HepG2 (cell line): Measurements from ENCODE around the gene NUDT1. TPM values are rescaled to one million over a fixed set of nuclear protein-coding genes. Genes with fewer than 3 reads are reported as not detected.

Experiments used
- ATAC-seq: fragments of 200-7000 bp; cut with Tn5 transposase; 3 replicates; pipeline ENCODE4 v1.9.1; 2020; ENCODE audit warnings: mild to moderate bottlenecking, moderate library complexity
- BruUV-seq: library from RNA; stranded (reverse); fragments of 400-500 nt; replicated peaks from 2 replicates; lab custom pipeline; 2021; lab: Mats Ljungman, UMichigan
- CTCF ChIA-PET: fragments of 300-600 bp; formaldehyde crosslinking; extraction: SDS; loops from one replicate; lab custom pipeline; 2021; ENCODE audit warnings: low total read pairs, inconsistent platforms, low intra/inter-chr PET ratio; lab: Yijun Ruan, JAX
- POLR2A ChIA-PET: fragments of 350-600 bp; sonication (Branson Sonifier 250); formaldehyde crosslinking; loops from one replicate; lab custom pipeline; 2020; ENCODE audit warnings: antibody characterized with exemption, inconsistent platforms; lab: Yijun Ruan, JAX
- DNase-seq: peaks from one replicate; pipeline ENCODE4 v3.0.0-alpha.2; 2015; ENCODE audit warnings: low spot score
- FAIRE-seq: peaks from 3 replicates; lab custom pipeline; 2011; peaks lifted over from hg19 to GRCh38; lab: Jason Lieb, UNC
- H2AFZ ChIP-seq: one replicate; pipeline ENCODE4 v1.6.1; 2011; ENCODE audit warnings: low read length, inconsistent platforms
- H3K27ac ChIP-seq: fragments of 300-600 bp; 3 replicates; pipeline ENCODE4 v1.8.0; 2011; ENCODE audit warnings: mixed run types, mild to moderate bottlenecking, mixed read lengths, low read length, inconsistent platforms; ENCODE audit not compliant: insufficient read depth; ENCODE audit errors: extremely low read length
- H3K27me3 ChIP-seq, 2 experiments: fragments of 200-600 bp in 1 of 2; 2 replicates in 1 of 2; 3 replicates in 1 of 2; pipeline versions ENCODE4 v1.6.0 to v1.8.0; 2011; ENCODE audit warnings: low read length in 2 of 2, mild to moderate bottlenecking in 2 of 2, moderate library complexity in 2 of 2, inconsistent platforms in 1 of 2; ENCODE audit not compliant: insufficient read depth in 2 of 2, control insufficient read depth in 1 of 2
- H3K36me3 ChIP-seq, 2 experiments: fragments of 200-600 bp in 1 of 2; replicated peaks in 1 of 2; 2 replicates in 1 of 2; 3 replicates in 1 of 2; pipeline versions ENCODE4 v1.5.1 to v1.8.0; 2011; ENCODE audit warnings: low read length in 2 of 2, inconsistent platforms in 1 of 2; ENCODE audit not compliant: insufficient read depth in 2 of 2, control insufficient read depth in 1 of 2
- H3K4me1 ChIP-seq: 2 replicates; pipeline ENCODE4 v1.5.1; 2012; ENCODE audit warnings: low read length, inconsistent platforms; ENCODE audit not compliant: insufficient read depth
- H3K4me2 ChIP-seq: 2 replicates; pipeline ENCODE4 v1.6.0; 2011; ENCODE audit warnings: low read depth, low read length, inconsistent platforms
- H3K4me3 ChIP-seq, 3 experiments: fragments of 200-600 bp in 1 of 3; sonication (generic), shearing (Covaris generic) in 1 of 3; replicated peaks in 1 of 3; 2 replicates each; pipeline ENCODE4 v1.5.1; 2011 to 2016; ENCODE audit warnings: low read length in 3 of 3, inconsistent platforms in 2 of 3, low read depth in 2 of 3, mild to moderate bottlenecking in 2 of 3, control low read depth in 1 of 3, mixed read lengths in 1 of 3; ENCODE audit not compliant: insufficient read depth in 1 of 3
- H3K79me2 ChIP-seq: one replicate; pipeline ENCODE4 v1.6.1; 2011; ENCODE audit warnings: low read length, inconsistent platforms; ENCODE audit not compliant: insufficient read depth
- H3K9ac ChIP-seq: 2 replicates; pipeline ENCODE4 v1.6.0; 2011; ENCODE audit warnings: mild to moderate bottlenecking, low read depth, low read length, inconsistent platforms; ENCODE audit not compliant: insufficient read depth
- H3K9me3 ChIP-seq: 2 replicates; pipeline ENCODE4 v1.5.1; 2012; ENCODE audit warnings: mild to moderate bottlenecking, low read length
- H4K20me1 ChIP-seq: 2 replicates; pipeline ENCODE4 v1.6.0; 2011; ENCODE audit warnings: inconsistent platforms, mild to moderate bottlenecking, low read length, moderate library complexity; ENCODE audit not compliant: insufficient read depth
- CCAR2 ChIP-seq: fragments of 200-400 bp; formaldehyde crosslinking; optimal IDR thresholded peaks from 2 replicates; pipeline ENCODE3; 2018; ENCODE audit warnings: low read depth, mild to moderate bottlenecking, low read length, moderate library complexity
- KAT8 ChIP-seq: IDR thresholded peaks from 2 replicates; pipeline ENCODE4 v1.6.1; 2016; ENCODE audit warnings: missing genetic modification reagents, missing compliant biosample characterization
- NFIB ChIP-seq: sonication (generic); formaldehyde crosslinking; IDR thresholded peaks from 2 replicates; pipeline ENCODE4 v1.9.0; 2021; ENCODE audit warnings: missing genetic modification reagents, mild to moderate bottlenecking, borderline replicate concordance
- RFXANK ChIP-seq: IDR thresholded peaks from 2 replicates; pipeline ENCODE4 v1.6.1; 2016
- SRSF1 ChIP-seq: fragments of 200-400 bp; formaldehyde crosslinking; optimal IDR thresholded peaks from 2 replicates; pipeline ENCODE3; 2017; ENCODE audit warnings: mild to moderate bottlenecking, low read depth, low read length, moderate library complexity
- TSC22D2 ChIP-seq: sonication (generic); formaldehyde crosslinking; IDR thresholded peaks from 2 replicates; pipeline ENCODE4 v1.5.1; 2020; ENCODE audit warnings: missing genetic modification reagents, mild to moderate bottlenecking, borderline replicate concordance
- ZBTB38 ChIP-seq: sonication (generic); formaldehyde crosslinking; IDR thresholded peaks from 2 replicates; pipeline ENCODE4 v1.5.1; 2020; ENCODE audit warnings: mild to moderate bottlenecking, missing genetic modification reagents
- ZBTB7B ChIP-seq: sonication (generic); formaldehyde crosslinking; IDR thresholded peaks from 2 replicates; pipeline ENCODE4 v1.4.0; 2020; ENCODE audit warnings: missing genetic modification reagents
- ZFP82 ChIP-seq: sonication (generic); formaldehyde crosslinking; IDR thresholded peaks from 2 replicates; pipeline ENCODE4 v1.5.1; 2020; ENCODE audit warnings: mild to moderate bottlenecking, missing genetic modification reagents, borderline replicate concordance
- ZNF160 ChIP-seq: sonication (generic); formaldehyde crosslinking; IDR thresholded peaks from 2 replicates; pipeline ENCODE4 v1.8.0; 2022; ENCODE audit warnings: mild to moderate bottlenecking, inconsistent platforms, missing genetic modification reagents
- ZNF329 ChIP-seq: sonication (generic); formaldehyde crosslinking; IDR thresholded peaks from 2 replicates; pipeline ENCODE4 v1.9.0; 2021; ENCODE audit warnings: low read depth, mild to moderate bottlenecking, missing genetic modification reagents
- ZNF33A ChIP-seq: sonication (generic); formaldehyde crosslinking; IDR thresholded peaks from 2 replicates; pipeline ENCODE4 v1.5.1; 2020; ENCODE audit warnings: missing genetic modification reagents, mild to moderate bottlenecking, moderate library complexity, borderline replicate concordance
- WGBS: methylation state at CpG from one replicate; pipeline ENCODE4 v1.1.6; 2017; ENCODE audit warnings: low lambda C conversion rate; 5-methylcytosine and 5-hydroxymethylcytosine counted together
- in situ Hi-C: cut with HindIII; loops from 2 replicates; pipeline ENCODE4 v1.10.0; 2017; ENCODE audit warnings: low pct_unique_long_range_greater_than_20kb; ENCODE audit not compliant: extremely low pct_ligation_motif_present
- intact Hi-C: fragments of 100-400 bp; cut with micrococcal nuclease; formaldehyde crosslinking; loops from one replicate; pipeline ENCODE4 v1.10.0; 2022; ENCODE audit not compliant: unreplicated experiment
- polyA plus RNA-seq, 8 experiments: library from polyadenylated mRNA; depleted of rRNA in 3 of 8; stranded (reverse) in 7 of 8; unstranded in 1 of 8; fragments of >200 nt; fragmentation: Illumina TruSeq in 4 of 8; extraction: Trizol in 4 of 8; gene quantifications; 2 replicates each; pipeline versions ENCODE4 v1.2.1 to v1.2.3, GENCODE V29; 2011 to 2016; ENCODE audit warnings: low read depth in 4 of 8, missing spikeins in 1 of 8, mixed read lengths in 1 of 8; ENCODE audit not compliant: insufficient read depth in 1 of 8
- total RNA-seq, 5 experiments: library from RNA; depleted of rRNA; stranded (reverse); fragments of >200 nt; fragmentation: Illumina TruSeq; extraction: Trizol; gene quantifications; 2 replicates each; pipeline ENCODE4 v1.2.3, GENCODE V29; 2016; ENCODE audit warnings: low read depth in 1 of 5
- TF ChIP-seq, protein P1 (sequence below): sonication (generic); formaldehyde crosslinking; IDR thresholded peaks from 2 replicates; pipeline ENCODE4 v1.4.0; 2020; ENCODE audit warnings: missing genetic modification reagents
- TF ChIP-seq, protein P2 (sequence below): sonication (generic); formaldehyde crosslinking; IDR thresholded peaks from 2 replicates; pipeline ENCODE4 v1.4.0; 2020; ENCODE audit warnings: missing genetic modification reagents
- TF ChIP-seq, protein P3 (sequence below): sonication (generic); formaldehyde crosslinking; IDR thresholded peaks from 2 replicates; pipeline ENCODE4 v1.5.1; 2020; ENCODE audit warnings: missing genetic modification reagents, mild to moderate bottlenecking, borderline replicate concordance
- TF ChIP-seq, protein P4 (sequence below): sonication (generic); formaldehyde crosslinking; IDR thresholded peaks from 2 replicates; pipeline ENCODE4 v1.4.0; 2020; ENCODE audit warnings: missing genetic modification reagents, borderline replicate concordance

Gene NUDT1
- total and polyA plus RNA-seq, 2 of the 13 experiments (the other 11 are each of a cell fraction or from before 2014, with no cell fraction given) = 9.1 to 26.8 TPM

DNA sequence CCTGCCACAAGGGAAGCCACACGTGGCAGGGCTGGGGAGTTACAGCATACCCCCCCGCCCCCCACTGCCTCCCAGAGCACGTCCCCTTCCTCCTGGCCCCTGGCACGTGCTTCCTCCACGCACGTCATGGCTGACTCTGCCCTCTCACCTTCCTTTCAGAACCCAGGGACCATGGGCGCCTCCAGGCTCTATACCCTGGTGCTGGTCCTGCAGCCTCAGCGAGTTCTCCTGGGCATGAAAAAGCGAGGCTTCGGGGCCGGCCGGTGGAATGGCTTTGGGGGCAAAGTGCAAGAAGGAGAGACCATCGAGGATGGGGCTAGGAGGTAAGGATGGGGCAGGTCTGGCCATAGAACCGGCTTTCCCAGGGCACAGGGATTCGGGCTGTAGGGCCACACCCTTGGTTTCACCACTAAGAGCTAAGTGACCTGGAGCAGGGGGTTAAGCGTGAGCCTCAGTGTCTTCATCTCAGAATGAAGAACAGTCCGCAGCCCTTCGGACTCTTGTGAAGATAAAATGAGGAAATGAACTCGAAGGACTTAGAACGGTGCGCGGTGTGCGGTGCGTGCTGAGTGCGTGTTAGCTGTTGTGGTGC is 2.5 kb downstream of the NUDT1 start:
- intact Hi-C loops = loop anchor here (10.0 kb wide), 1 partner anchor 70 kb away; the partner anchor contains the start of gene SNX8
- ChIA-PET CTCF (no interaction called here), POLR2A (no interaction called here)
- ATAC-seq (no peak), FAIRE-seq (no peak), DNase-seq (no peak)
- H2AFZ ChIP-seq = no peak overlapping the region
- H3K9me3 ChIP-seq = no peaks in the 10 kb centered on the region
- peaks cover 20% of the 10 kb centered on the region for H3K79me2 ChIP-seq
- H3K4me1 ChIP-seq = peaks cover 37% of the 10 kb centered on the region
- H3K4me3 ChIP-seq = no peak overlapping the region
- no peak overlapping the region for H3K9ac ChIP-seq
- H4K20me1 ChIP-seq = no peaks in the 10 kb centered on the region
- H3K36me3 ChIP-seq = peaks cover 0 to 3% of the 10 kb centered on the region in 2 experiments; a peak in 1 of 5 replicates
- BruUV-seq = no TSS peak
- H3K27ac ChIP-seq = no peak overlapping the region
- no peaks in the 10 kb centered on the region; a peak in 1 of 5 replicates for H3K27me3 ChIP-seq
- WGBS = 92% methylated on average over 25 of the region's 25 CpGs
- H3K4me2 ChIP-seq = no peak overlapping the region
- in situ Hi-C loops = loop anchor here (5.0 kb wide), 1 partner anchor 103 kb away; no protein-coding TSS in a partner anchor
- TF ChIP-seq ZNF329 (CRISPR knock-in tag) (no peak), ZNF160 (CRISPR knock-in tag) (no peak), ZNF33A (CRISPR knock-in tag) (no peak), RFXANK (no peak), ZBTB38 (CRISPR knock-in tag) (no peak), SRSF1 (no peak), KAT8 (no peak), ZBTB7B (CRISPR knock-in tag) (no peak), TSC22D2 (CRISPR knock-in tag) (no peak), NFIB (no peak), CCAR2 (no peak), ZFP82 (CRISPR knock-in tag) (no peak)
- TF ChIP-seq, protein P1, sequence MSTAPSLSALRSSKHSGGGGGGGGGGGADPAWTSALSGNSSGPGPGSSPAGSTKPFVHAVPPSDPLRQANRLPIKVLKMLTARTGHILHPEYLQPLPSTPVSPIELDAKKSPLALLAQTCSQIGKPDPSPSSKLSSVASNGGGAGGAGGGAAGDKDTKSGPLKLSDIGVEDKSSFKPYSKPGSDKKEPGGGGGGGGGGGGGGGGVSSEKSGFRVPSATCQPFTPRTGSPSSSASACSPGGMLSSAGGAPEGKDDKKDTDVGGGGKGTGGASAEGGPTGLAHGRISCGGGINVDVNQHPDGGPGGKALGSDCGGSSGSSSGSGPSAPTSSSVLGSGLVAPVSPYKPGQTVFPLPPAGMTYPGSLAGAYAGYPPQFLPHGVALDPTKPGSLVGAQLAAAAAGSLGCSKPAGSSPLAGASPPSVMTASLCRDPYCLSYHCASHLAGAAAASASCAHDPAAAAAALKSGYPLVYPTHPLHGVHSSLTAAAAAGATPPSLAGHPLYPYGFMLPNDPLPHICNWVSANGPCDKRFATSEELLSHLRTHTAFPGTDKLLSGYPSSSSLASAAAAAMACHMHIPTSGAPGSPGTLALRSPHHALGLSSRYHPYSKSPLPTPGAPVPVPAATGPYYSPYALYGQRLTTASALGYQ (CRISPR knock-in tag) = no peak
- TF ChIP-seq, protein P2, sequence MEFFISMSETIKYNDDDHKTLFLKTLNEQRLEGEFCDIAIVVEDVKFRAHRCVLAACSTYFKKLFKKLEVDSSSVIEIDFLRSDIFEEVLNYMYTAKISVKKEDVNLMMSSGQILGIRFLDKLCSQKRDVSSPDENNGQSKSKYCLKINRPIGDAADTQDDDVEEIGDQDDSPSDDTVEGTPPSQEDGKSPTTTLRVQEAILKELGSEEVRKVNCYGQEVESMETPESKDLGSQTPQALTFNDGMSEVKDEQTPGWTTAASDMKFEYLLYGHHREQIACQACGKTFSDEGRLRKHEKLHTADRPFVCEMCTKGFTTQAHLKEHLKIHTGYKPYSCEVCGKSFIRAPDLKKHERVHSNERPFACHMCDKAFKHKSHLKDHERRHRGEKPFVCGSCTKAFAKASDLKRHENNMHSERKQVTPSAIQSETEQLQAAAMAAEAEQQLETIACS (CRISPR knock-in tag) = no peak
- TF ChIP-seq, protein P3, sequence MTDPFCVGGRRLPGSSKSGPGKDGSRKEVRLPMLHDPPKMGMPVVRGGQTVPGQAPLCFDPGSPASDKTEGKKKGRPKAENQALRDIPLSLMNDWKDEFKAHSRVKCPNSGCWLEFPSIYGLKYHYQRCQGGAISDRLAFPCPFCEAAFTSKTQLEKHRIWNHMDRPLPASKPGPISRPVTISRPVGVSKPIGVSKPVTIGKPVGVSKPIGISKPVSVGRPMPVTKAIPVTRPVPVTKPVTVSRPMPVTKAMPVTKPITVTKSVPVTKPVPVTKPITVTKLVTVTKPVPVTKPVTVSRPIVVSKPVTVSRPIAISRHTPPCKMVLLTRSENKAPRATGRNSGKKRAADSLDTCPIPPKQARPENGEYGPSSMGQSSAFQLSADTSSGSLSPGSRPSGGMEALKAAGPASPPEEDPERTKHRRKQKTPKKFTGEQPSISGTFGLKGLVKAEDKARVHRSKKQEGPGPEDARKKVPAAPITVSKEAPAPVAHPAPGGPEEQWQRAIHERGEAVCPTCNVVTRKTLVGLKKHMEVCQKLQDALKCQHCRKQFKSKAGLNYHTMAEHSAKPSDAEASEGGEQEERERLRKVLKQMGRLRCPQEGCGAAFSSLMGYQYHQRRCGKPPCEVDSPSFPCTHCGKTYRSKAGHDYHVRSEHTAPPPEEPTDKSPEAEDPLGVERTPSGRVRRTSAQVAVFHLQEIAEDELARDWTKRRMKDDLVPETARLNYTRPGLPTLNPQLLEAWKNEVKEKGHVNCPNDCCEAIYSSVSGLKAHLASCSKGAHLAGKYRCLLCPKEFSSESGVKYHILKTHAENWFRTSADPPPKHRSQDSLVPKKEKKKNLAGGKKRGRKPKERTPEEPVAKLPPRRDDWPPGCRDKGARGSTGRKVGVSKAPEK (CRISPR knock-in tag) = no peak
- TF ChIP-seq, protein P4, sequence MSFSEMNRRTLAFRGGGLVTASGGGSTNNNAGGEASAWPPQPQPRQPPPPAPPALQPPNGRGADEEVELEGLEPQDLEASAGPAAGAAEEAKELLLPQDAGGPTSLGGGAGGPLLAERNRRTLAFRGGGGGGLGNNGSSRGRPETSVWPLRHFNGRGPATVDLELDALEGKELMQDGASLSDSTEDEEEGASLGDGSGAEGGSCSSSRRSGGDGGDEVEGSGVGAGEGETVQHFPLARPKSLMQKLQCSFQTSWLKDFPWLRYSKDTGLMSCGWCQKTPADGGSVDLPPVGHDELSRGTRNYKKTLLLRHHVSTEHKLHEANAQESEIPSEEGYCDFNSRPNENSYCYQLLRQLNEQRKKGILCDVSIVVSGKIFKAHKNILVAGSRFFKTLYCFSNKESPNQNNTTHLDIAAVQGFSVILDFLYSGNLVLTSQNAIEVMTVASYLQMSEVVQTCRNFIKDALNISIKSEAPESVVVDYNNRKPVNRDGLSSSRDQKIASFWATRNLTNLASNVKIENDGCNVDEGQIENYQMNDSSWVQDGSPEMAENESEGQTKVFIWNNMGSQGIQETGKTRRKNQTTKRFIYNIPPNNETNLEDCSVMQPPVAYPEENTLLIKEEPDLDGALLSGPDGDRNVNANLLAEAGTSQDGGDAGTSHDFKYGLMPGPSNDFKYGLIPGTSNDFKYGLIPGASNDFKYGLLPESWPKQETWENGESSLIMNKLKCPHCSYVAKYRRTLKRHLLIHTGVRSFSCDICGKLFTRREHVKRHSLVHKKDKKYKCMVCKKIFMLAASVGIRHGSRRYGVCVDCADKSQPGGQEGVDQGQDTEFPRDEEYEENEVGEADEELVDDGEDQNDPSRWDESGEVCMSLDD (CRISPR knock-in tag) = no peak
